ENCODE results near the gene CHPF2. TPM values are rescaled to one million over a fixed set of nuclear protein-coding genes. Genes with fewer than 3 reads are reported as not detected.

Gene CHPF2
- total RNA-seq, 1 experiment from 2014 or later = 26.5 TPM

DNA sequence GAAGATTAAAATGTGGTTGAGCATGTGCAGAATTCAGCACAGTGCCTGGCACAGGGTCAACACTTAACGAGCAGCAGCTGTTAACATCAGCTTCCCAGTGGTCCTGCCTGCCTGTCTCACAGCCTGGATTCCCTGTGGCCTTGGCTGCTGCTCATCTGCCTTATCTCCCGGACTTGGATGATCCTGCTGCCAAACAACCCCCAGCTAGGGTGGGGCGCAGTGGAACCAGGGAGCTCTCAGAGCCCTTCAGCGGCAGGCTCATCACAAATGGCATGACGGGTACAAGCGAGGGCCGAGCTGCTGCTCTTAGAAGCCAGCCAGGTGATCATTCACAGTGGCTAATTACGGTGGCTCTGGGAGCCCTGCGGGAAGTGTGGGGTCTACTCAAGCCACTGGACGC is 29.2 kb downstream of the CHPF2 start:
- Histone ChIP-seq H3K36me3 (no peaks in the 10 kb centered on the region), H3K27me3 (peaks cover 2% of the 10 kb centered on the region; the same call in 1 of the 2 replicates), H3K9me3 (no peaks in the 10 kb centered on the region), H3K4me3 (no peak overlapping the region)
- no peak for DNase-seq

DNA sequence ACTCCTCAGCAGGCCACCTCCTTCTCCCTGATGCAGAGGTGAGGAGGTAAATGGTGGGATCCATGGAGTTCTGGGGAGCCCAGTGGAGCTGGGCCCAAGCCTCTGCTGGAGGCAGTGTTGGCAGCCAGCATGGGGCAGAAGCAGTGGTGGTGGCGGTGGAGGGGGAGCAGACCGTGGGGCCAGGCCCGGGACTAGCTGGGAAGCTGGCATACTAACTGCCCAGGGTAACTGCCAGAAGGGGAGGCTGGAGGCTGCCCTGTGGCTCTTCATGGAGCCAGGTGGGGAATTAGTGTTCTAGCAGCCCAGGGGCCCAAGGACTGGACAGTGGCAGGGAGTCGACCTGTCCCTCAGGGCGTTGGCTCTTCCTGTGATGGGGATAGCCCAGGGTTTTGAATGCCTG is 32.3 kb downstream of the CHPF2 start:
- no peaks in the 10 kb centered on the region for H3K36me3 ChIP-seq

DNA sequence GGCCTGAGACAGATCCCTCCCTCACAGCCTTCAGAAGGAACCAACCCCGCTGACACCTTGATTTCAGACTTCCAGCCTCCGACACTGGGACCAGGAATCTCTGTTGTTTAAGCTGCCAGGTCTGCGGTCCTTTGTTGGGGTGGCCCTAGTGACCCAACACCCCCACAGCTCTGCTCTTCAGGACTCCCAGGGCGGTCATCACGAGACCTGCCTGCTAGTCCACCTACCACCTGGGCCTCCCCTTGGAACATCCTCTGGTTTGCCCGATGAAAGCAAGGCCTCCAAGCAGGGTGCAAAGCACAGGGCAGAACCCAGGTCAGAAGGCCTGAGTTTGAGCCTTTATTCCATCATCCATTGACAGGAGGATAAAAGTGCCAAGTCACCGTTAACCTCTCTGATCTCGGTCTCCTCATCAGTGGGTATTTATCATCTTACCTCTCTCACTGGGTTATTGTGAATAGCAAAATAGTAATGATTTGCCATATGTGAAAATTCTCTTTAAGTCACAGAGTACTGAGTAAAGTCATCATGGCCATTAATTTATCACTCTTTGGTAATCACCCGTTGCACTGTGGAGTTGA is 33.2 kb downstream of the CHPF2 start:
- no peak for DNase-seq
- H3K4me3 ChIP-seq = no peak overlapping the region

More for the DNA sequence above, 32.3 kb downstream of the CHPF2 start:
- Histone ChIP-seq H3K9me3 (no peaks in the 10 kb centered on the region), H3K4me3 (no peak overlapping the region), H3K27me3 (peaks cover 2% of the 10 kb centered on the region; the same call in 1 of the 2 replicates)
- no peak for DNase-seq

DNA sequence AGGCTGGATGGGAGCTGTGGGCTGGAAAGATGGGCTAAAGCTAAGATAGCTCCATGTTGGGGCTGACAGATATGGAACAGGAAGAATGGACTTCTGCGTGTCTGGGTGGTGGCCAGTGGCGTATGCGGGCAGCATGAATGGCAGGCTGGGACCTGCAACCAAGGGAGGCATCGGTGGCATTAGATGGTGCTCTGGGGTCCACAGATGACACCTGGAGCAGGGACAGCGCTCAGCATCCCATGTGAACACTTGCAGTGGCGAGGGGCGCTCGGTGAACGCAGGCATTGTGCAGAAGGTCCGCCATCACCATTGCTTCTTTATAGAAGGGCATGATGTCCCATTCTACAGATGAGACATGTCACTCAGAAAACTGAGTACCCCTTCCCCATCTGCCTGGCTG is 37.2 kb downstream of the CHPF2 start:
- no peak for DNase-seq
- Histone ChIP-seq H3K27me3 (no peaks in the 10 kb centered on the region), H3K4me3 (no peak overlapping the region), H3K36me3 (no peaks in the 10 kb centered on the region), H3K9me3 (no peaks in the 10 kb centered on the region)

More for the DNA sequence above, 33.2 kb downstream of the CHPF2 start:
- Histone ChIP-seq H3K27me3 (no peaks in the 10 kb centered on the region), H3K36me3 (no peaks in the 10 kb centered on the region), H3K9me3 (no peaks in the 10 kb centered on the region)

DNA sequence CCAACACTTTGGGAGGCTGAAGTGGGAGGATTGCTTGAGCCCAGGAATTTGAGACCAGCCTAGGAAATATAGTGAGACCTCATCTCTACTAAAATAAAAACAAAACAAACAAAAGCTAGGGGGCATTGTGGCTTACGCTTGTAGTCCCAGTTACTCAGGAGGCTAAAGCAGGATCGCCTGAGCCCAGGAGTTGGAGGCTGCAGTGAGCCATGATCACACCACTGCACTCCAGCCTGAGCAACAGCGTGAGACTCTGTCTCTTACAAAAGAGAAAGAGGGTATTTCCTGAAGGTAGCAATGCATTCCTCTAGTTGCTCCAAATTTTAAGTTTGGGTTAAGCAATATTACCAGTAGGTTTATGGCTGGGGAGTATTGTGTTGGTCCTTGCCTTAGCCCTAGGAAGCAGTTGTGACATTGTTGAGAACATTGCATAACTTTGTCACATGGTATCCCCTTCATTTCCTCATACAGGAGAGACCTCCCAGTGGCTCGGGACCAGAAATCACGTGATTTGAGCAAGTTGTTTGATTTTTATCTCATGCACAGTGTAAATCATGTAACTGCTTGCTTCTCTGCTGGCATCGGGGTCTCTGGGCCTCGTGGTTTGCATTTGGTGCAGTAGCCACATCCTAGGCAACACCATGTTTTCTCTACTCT is 39.5 kb downstream of the CHPF2 start:
- no peak for DNase-seq
- Histone ChIP-seq H3K36me3 (no peaks in the 10 kb centered on the region), H3K9me3 (no peaks in the 10 kb centered on the region), H3K27me3 (no peaks in the 10 kb centered on the region), H3K4me3 (no peak overlapping the region)

DNA sequence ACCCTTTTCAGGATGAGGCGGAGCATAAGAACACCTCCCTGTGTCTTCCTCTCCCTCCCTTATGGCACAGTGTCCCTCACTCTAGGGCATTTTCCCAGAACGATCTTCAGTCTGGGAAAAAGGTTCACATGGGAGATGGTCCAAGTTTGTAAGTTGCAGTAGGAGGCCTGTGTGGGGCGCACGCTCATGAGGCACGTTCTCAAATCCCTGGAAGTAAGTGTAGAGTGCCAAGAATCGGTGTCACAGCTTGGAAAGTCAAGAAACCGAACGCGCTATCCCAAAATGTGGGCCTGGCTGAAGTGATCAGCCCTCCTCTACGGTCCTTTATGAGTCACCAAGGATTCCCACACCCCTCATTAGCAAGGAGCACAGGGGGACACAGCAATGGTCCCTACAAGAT is 40.1 kb downstream of the CHPF2 start:
- DNase-seq = no peak
- H3K27me3 ChIP-seq = no peaks in the 10 kb centered on the region
- no peak overlapping the region for H3K4me3 ChIP-seq
- H3K9me3 ChIP-seq = no peaks in the 10 kb centered on the region
- H3K36me3 ChIP-seq = no peaks in the 10 kb centered on the region

DNA sequence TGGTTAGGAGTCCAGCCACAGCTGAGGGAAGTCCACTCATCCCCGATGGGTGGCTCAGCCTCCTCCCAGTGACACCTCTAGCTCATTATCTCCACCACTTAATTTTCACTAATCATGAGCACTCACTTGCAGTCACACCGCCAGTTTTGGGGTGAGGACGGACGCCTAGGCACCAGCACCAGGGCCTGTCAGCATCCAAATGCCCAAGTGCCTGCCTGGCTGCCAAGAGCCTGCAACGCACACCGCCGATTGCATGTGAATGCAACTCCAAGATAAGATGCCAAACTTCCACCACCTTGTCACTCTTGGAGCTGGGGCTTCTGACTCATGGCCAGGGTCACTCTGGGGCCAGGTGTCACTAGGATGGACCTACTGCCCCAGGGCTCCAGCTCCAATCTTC is 40.6 kb downstream of the CHPF2 start:
- DNase-seq = no peak

DNA sequence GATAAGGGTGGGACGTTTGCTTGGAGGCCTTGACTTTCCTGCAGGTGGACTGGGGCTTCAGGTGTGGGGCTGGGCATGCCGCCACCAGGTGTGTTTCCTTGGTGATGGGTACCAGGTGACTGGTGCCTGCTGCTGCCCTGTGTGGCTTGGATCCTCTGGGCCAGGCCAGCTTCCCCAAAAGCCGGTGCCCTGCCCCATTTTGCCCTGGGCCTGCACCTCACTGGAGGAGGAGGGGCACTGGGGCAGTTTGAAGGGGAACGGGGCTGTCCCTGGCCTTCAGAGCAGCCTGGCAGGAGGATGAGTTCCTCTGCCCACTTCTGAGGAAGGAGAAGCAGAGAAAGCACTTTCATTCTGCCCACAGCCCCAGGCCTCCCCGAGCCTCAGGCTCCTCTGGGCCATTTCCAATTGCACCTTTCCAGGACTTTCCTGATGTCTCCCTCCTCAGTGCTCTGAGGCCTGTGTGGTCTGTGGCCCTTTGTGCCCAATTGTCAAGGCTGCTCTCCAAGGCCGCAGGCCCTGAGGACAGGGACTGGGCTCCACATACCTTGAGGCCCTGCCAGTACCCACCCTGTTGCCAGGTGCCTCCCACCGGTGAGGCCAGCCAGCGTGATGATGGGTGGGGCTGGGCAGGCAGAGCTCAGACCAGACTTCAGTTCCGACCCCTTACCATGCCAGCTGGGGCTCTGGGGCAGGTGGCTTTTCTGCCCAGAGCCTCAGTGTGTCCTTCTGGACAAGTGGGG is 41.5 kb downstream of the CHPF2 start:
- Histone ChIP-seq H3K9me3 (no peaks in the 10 kb centered on the region), H3K36me3 (no peaks in the 10 kb centered on the region), H3K27me3 (no peaks in the 10 kb centered on the region), H3K4me3 (no peak overlapping the region)
- DNase-seq = no peak

More for the DNA sequence above, 40.6 kb downstream of the CHPF2 start:
- no peaks in the 10 kb centered on the region for H3K36me3 ChIP-seq
- H3K9me3 ChIP-seq = no peaks in the 10 kb centered on the region
- H3K27me3 ChIP-seq = no peaks in the 10 kb centered on the region
- H3K4me3 ChIP-seq = no peak overlapping the region

DNA sequence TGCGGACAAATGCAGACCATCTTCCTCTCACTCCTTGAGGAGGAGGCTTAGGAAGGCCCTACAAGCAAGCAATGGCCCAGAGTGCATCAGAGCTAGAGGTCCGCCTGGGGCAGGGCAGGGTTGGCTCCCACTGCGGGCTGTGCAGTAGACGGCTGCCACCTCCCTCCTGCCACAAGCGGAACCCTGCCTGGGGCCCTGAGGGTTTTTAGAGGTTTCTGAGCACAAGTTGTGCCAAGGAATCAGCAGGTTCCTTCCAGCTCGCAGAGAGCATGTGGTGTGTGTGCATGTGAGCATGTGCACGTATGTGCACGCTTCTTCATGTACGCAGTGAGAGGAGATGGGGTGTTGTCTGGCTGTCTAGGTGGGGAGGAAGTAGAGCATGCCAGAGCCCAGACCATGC is 42.1 kb downstream of the CHPF2 start:
- Histone ChIP-seq H3K36me3 (no peaks in the 10 kb centered on the region), H3K4me3 (no peak overlapping the region), H3K9me3 (no peaks in the 10 kb centered on the region), H3K27me3 (no peaks in the 10 kb centered on the region)
- DNase-seq = no peak

DNA sequence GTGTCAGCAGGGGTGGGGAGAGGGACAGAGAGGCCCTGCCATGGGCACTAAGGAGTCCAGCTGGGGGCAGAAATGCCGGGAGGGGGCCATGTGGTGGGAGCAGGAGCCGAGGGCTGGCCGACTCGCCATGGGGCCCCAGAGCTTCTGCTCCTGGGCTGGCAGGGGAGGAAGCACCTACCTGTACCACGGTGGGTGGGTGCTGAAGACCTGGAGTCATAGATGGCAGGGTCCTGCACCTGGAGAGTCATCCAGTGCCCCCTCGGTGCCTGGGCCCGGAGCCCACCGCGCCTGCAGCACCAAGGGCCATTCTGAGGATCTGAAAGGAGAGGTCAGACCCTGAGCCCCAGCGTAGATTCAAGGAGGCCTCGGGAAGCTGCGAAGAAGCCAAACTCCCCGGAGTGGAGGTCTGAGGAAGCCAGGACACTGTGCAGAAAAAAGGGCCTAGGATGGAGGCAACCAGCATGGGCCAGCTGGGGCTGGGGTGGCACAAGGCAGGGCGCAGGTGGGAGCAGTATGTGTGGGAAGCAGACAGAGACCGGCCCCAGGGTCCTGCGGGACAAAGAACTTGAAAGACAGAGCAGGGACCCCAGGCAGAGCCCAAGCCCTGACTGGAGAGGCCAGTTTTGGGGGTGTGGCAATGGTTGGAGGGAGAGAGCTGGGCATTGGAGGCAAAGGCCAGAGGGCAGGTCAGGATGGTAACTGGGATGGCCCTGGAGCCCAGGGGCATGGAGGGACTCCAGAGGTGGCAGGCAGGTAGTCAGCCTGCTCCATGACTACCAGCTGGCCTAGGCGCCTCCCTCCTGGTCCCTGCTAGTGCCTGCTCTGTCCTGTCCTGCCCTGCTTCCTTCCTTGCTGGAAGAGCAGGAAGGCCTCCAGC is 42.9 kb downstream of the CHPF2 start:
- no peaks in the 10 kb centered on the region for H3K9me3 ChIP-seq
- H3K27me3 ChIP-seq = no peaks in the 10 kb centered on the region
- H3K36me3 ChIP-seq = no peaks in the 10 kb centered on the region
- DNase-seq = no peak
- no peak overlapping the region for H3K4me3 ChIP-seq

DNA sequence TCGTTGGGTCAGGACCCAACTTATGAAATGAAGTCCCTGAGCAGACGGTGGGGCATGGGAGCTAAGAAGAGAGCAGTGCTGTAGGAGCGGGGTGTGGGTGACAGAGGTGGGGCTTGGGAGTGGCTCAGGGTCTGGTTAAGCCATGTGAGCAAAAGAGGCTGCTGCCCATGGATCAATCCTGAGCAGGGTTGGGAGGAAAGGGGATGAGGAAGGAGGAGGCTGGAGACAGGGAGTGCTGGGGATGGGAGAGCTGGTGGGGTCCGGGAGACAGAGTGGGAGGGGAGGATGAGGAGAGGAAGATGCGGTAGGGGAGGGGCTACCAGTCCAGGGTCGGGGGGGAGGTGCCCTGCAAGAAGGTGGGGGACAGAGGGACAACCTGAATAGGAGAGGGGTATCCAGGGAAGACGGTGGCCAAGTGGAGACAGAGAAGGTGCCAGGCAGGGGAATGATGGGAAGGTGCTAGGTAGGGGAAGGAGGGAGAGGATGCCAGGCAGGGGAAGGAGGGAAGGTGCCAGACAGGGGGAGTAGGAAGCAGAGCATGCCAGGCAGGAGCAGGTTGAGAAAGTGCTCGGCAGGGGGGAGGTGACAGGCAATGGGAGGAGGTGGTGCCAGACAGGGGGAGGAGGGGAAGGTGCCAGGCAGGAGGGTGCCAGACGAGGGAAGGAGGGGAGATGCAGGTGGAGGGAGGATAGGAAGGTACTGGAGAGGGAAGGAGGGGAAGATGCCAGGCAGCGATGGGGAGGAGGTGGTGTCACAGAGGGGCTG is 43.7 kb downstream of the CHPF2 start:
- Histone ChIP-seq H3K36me3 (no peaks in the 10 kb centered on the region), H3K27me3 (no peaks in the 10 kb centered on the region), H3K4me3 (no peak overlapping the region), H3K9me3 (no peaks in the 10 kb centered on the region)
- no peak for DNase-seq

DNA sequence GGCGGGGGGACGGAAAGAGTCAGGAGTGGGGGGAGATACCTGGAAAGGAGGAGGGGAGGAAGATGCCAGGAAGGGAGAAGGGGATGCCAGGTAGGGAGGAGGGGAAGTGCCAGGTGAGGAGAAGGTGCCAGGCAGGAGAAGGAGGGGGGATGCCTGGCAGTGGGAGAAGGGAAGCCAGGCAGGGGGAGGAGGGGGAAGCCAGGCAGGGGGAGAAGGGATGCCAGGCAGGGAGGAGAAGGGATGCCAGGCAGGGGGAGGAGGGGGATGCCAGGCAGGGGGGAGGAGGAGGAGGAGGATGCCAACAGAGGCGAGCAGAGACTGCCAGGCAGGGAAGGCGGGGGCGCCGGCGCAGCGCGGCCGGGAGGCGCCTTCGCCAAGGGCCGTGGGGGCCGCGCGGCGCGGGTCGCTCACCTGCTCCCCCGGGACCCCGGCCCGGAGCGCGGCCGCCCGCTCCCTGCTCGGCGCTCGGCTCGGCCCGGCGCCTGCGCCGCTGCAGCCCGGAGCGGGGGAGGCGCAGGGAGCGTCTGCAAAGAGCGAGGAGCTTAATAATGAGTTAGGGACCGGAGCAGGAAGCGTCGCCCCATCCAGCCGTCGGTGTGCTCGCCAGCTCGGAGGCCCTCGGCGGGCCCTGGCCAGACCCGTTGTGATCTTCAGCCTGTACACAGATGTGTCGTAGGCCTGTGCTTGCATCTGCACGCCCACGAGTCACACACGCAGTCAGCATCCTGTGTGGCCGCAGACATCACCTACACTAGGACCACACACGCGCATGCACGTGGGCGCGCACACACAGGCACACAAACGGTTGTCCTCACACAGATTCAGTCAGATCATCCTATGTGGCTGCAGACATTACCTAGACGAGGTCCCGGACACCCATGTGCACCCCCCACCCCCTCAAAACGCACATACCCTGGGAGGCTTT is 44.6 kb downstream of the CHPF2 start:
- H3K4me3 ChIP-seq = no peak overlapping the region
- no peaks in the 10 kb centered on the region for H3K36me3 ChIP-seq
- H3K27me3 ChIP-seq = no peaks in the 10 kb centered on the region
- peak; percentile 55 for DNase-seq
- H3K9me3 ChIP-seq = no peaks in the 10 kb centered on the region

DNA sequence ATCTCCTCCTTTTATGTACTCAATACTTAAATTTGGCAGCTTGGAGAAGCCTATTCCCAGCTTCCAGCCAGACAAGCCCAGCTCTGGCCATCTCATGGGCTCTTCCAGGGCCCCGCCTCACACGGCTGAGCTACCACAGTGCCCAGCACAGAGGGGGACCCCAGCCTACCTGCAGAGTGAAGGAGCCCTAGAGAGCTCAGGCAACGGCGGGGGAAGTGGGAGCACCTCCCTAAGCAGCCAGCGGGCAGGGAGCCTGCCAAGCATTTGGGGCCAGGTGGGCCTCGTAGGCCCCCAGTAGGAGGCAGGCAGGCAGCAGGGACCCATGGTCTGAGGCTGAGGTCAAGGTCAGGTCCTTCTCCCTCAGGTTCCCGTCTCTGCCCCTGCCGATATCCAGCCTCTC is 45.3 kb downstream of the CHPF2 start:
- no peaks in the 10 kb centered on the region for H3K9me3 ChIP-seq
- DNase-seq = no peak
- no peaks in the 10 kb centered on the region for H3K36me3 ChIP-seq
- no peaks in the 10 kb centered on the region for H3K27me3 ChIP-seq
- no peak overlapping the region for H3K4me3 ChIP-seq

DNA sequence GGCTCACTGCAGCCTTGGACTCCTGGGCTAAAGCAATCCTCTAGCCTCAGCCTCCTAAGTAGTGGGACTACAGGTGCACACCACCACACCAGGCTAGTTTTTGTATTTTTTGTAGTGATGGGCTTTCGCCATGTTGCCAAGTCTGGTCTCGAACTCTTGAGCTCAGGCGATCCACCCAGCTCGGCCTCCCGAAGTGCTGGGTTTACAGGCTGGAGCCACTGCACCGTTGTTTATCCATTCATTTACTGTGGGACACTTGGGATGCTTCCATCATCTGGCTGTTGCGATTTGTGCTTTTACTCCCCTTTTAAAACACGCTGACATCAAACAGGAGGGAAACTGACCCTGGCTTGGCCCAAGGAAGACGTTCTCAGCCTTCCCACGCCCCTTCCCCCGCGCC is 46.7 kb downstream of the CHPF2 start:
- DNase-seq = no peak
- Histone ChIP-seq H3K36me3 (no peaks in the 10 kb centered on the region), H3K4me3 (no peak overlapping the region), H3K27me3 (no peaks in the 10 kb centered on the region), H3K9me3 (no peaks in the 10 kb centered on the region)

DNA sequence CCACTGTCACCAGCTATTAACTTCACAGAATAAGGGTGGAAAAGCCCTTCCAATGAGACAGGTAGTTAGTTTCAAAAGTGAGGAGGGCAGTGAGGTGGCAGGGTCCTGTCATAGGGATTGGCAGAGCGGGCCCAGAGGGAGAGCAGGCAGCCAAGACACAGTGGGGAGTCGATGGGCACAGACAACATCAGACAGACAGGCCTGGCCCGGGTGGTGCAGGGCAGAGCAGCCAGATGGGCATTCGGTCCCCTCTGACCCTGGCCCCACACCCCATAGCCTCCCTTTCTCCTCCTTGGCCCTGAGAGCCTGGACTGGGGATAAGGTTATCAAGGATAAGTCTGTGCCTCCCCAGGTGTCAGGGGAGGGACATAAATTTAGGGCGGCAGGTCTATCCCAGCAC is 47.6 kb downstream of the CHPF2 start:
- H3K4me3 ChIP-seq = no peak overlapping the region
- H3K9me3 ChIP-seq = no peaks in the 10 kb centered on the region
- no peak for DNase-seq
- no peaks in the 10 kb centered on the region for H3K36me3 ChIP-seq
- no peaks in the 10 kb centered on the region for H3K27me3 ChIP-seq

All from MG63 (cell line).